Measurements from ENCODE around the gene DTNBP1. TPM values are rescaled to one million over a fixed set of nuclear protein-coding genes. Genes with fewer than 3 reads are reported as not detected.

The DTNBP1 gene
- total and polyA plus RNA-seq, 2 of the 13 experiments (the other 11 are each of a cell fraction or from before 2014, with no cell fraction given): 6.6 to 19.1 TPM

DNA sequence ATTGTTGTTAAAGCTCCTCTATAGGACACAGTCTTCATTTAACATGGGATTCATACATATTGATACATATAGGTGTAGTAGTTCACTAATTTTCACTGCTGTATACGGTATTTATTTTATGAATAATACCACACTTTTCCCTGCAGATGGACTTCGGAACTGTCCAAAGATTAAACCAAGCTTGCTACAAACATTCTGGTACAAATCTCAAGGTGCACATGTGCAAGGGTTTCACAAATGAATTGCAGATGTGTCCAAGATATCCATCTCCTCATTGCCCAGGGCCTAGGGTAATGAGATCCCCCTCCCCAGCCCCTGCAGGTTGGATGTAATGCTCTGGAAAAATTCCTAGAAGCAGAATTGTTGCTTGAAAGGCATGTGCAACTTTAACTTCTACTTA, 31.4 kb downstream of the DTNBP1 start (continued):
- TF ChIP-seq, protein P1, sequence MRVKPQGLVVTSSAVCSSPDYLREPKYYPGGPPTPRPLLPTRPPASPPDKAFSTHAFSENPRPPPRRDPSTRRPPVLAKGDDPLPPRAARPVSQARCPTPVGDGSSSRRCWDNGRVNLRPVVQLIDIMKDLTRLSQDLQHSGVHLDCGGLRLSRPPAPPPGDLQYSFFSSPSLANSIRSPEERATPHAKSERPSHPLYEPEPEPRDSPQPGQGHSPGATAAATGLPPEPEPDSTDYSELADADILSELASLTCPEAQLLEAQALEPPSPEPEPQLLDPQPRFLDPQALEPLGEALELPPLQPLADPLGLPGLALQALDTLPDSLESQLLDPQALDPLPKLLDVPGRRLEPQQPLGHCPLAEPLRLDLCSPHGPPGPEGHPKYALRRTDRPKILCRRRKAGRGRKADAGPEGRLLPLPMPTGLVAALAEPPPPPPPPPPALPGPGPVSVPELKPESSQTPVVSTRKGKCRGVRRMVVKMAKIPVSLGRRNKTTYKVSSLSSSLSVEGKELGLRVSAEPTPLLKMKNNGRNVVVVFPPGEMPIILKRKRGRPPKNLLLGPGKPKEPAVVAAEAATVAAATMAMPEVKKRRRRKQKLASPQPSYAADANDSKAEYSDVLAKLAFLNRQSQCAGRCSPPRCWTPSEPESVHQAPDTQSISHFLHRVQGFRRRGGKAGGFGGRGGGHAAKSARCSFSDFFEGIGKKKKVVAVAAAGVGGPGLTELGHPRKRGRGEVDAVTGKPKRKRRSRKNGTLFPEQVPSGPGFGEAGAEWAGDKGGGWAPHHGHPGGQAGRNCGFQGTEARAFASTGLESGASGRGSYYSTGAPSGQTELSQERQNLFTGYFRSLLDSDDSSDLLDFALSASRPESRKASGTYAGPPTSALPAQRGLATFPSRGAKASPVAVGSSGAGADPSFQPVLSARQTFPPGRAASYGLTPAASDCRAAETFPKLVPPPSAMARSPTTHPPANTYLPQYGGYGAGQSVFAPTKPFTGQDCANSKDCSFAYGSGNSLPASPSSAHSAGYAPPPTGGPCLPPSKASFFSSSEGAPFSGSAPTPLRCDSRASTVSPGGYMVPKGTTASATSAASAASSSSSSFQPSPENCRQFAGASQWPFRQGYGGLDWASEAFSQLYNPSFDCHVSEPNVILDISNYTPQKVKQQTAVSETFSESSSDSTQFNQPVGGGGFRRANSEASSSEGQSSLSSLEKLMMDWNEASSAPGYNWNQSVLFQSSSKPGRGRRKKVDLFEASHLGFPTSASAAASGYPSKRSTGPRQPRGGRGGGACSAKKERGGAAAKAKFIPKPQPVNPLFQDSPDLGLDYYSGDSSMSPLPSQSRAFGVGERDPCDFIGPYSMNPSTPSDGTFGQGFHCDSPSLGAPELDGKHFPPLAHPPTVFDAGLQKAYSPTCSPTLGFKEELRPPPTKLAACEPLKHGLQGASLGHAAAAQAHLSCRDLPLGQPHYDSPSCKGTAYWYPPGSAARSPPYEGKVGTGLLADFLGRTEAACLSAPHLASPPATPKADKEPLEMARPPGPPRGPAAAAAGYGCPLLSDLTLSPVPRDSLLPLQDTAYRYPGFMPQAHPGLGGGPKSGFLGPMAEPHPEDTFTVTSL (CRISPR knock-in tag; IDR thresholded peaks at IDR 0.05; ENCODE audit: borderline replicate concordance): peak; percentile 18; the same call in 1 of the 2 replicates
- TF ChIP-seq HNF4G (IDR thresholded peaks at IDR 0.05; ENCODE audit: borderline replicate concordance, low read depth, low read length): peak; percentile 46; the same call in 1 of the 2 replicates
- TF ChIP-seq HNF4G (CRISPR knock-in tag; IDR thresholded peaks at IDR 0.05; ENCODE audit: borderline replicate concordance, low read depth): no peak
- TF ChIP-seq, protein P2, sequence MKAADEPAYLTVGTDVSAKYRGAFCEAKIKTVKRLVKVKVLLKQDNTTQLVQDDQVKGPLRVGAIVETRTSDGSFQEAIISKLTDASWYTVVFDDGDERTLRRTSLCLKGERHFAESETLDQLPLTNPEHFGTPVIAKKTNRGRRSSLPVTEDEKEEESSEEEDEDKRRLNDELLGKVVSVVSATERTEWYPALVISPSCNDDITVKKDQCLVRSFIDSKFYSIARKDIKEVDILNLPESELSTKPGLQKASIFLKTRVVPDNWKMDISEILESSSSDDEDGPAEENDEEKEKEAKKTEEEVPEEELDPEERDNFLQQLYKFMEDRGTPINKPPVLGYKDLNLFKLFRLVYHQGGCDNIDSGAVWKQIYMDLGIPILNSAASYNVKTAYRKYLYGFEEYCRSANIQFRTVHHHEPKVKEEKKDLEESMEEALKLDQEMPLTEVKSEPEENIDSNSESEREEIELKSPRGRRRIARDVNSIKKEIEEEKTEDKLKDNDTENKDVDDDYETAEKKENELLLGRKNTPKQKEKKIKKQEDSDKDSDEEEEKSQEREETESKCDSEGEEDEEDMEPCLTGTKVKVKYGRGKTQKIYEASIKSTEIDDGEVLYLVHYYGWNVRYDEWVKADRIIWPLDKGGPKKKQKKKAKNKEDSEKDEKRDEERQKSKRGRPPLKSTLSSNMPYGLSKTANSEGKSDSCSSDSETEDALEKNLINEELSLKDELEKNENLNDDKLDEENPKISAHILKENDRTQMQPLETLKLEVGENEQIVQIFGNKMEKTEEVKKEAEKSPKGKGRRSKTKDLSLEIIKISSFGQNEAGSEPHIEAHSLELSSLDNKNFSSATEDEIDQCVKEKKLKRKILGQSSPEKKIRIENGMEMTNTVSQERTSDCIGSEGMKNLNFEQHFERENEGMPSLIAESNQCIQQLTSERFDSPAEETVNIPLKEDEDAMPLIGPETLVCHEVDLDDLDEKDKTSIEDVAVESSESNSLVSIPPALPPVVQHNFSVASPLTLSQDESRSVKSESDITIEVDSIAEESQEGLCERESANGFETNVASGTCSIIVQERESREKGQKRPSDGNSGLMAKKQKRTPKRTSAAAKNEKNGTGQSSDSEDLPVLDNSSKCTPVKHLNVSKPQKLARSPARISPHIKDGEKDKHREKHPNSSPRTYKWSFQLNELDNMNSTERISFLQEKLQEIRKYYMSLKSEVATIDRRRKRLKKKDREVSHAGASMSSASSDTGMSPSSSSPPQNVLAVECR (CRISPR knock-in tag; IDR thresholded peaks at IDR 0.05; ENCODE audit: borderline replicate concordance): no peak
- TF ChIP-seq, protein P3, sequence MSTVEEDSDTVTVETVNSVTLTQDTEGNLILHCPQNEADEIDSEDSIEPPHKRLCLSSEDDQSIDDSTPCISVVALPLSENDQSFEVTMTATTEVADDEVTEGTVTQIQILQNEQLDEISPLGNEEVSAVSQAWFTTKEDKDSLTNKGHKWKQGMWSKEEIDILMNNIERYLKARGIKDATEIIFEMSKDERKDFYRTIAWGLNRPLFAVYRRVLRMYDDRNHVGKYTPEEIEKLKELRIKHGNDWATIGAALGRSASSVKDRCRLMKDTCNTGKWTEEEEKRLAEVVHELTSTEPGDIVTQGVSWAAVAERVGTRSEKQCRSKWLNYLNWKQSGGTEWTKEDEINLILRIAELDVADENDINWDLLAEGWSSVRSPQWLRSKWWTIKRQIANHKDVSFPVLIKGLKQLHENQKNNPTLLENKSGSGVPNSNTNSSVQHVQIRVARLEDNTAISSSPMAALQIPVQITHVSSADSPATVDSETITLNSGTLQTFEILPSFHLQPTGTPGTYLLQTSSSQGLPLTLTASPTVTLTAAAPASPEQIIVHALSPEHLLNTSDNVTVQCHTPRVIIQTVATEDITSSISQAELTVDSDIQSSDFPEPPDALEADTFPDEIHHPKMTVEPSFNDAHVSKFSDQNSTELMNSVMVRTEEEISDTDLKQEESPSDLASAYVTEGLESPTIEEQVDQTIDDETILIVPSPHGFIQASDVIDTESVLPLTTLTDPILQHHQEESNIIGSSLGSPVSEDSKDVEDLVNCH (CRISPR knock-in tag; IDR thresholded peaks at IDR 0.05): no peak
- TF ChIP-seq, protein P4, sequence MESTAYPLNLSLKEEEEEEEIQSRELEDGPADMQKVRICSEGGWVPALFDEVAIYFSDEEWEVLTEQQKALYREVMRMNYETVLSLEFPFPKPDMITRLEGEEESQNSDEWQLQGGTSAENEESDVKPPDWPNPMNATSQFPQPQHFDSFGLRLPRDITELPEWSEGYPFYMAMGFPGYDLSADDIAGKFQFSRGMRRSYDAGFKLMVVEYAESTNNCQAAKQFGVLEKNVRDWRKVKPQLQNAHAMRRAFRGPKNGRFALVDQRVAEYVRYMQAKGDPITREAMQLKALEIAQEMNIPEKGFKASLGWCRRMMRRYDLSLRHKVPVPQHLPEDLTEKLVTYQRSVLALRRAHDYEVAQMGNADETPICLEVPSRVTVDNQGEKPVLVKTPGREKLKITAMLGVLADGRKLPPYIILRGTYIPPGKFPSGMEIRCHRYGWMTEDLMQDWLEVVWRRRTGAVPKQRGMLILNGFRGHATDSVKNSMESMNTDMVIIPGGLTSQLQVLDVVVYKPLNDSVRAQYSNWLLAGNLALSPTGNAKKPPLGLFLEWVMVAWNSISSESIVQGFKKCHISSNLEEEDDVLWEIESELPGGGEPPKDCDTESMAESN (CRISPR knock-in tag; conservative IDR thresholded peaks at IDR 0.05): no peak
- no peak for TF ChIP-seq ZNF781 (CRISPR knock-in tag; IDR thresholded peaks at IDR 0.05; ENCODE audit: borderline replicate concordance, not compliant biosample characterization)
- TF ChIP-seq ETV5 (CRISPR knock-in tag; IDR thresholded peaks at IDR 0.05; ENCODE audit: borderline replicate concordance): no peak
- TF ChIP-seq, protein P5, sequence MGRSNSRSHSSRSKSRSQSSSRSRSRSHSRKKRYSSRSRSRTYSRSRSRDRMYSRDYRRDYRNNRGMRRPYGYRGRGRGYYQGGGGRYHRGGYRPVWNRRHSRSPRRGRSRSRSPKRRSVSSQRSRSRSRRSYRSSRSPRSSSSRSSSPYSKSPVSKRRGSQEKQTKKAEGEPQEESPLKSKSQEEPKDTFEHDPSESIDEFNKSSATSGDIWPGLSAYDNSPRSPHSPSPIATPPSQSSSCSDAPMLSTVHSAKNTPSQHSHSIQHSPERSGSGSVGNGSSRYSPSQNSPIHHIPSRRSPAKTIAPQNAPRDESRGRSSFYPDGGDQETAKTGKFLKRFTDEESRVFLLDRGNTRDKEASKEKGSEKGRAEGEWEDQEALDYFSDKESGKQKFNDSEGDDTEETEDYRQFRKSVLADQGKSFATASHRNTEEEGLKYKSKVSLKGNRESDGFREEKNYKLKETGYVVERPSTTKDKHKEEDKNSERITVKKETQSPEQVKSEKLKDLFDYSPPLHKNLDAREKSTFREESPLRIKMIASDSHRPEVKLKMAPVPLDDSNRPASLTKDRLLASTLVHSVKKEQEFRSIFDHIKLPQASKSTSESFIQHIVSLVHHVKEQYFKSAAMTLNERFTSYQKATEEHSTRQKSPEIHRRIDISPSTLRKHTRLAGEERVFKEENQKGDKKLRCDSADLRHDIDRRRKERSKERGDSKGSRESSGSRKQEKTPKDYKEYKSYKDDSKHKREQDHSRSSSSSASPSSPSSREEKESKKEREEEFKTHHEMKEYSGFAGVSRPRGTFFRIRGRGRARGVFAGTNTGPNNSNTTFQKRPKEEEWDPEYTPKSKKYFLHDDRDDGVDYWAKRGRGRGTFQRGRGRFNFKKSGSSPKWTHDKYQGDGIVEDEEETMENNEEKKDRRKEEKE (IDR thresholded peaks at IDR 0.05): no peak
- peak; percentile 86 for TF ChIP-seq HNF4A (CRISPR knock-in tag; IDR thresholded peaks at IDR 0.05)
- TF ChIP-seq NFE2L1 (CRISPR knock-in tag; IDR thresholded peaks at IDR 0.05; ENCODE audit: borderline replicate concordance): no peak

All from HepG2 (cell line).